Activated naive CD4-positive, alpha-beta T cell treated with anti-CD3 and anti-CD28 coated beads, Interleukin-2, amount 50 U/mL, for 16 hours (primary cell): Measurements from ENCODE around the gene DHRSX.
"Not testable (repeated sequence)": the region's sequence is repeated elsewhere in the genome, so short reads cannot be mapped to it uniquely, and the experiment has no call there.

Experiments
- DNase-seq: peaks from one replicate; pipeline ENCODE4 v3.0.0-alpha.2; 2020

The DHRSX gene

DNA sequence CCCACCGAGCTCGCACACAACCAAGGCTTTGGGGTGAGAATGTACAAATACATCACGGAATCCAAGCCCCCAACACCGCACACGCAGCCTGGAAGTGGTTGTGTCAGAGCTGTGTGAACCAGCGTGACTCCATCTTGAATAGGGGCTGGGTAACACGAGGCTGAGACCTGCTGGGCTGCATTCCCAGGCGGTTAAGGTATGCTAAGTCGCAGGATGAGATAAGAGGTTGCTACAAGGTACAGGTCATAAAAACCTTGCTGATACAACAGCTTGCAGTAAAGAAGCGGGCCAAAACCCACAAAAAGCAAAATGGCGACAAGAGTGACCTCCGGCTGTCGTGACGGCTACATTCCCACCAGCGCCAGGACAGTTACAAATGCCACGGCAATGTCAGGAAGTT is 258.4 kb downstream of the DHRSX start:
- no peak for DNase-seq

DNA sequence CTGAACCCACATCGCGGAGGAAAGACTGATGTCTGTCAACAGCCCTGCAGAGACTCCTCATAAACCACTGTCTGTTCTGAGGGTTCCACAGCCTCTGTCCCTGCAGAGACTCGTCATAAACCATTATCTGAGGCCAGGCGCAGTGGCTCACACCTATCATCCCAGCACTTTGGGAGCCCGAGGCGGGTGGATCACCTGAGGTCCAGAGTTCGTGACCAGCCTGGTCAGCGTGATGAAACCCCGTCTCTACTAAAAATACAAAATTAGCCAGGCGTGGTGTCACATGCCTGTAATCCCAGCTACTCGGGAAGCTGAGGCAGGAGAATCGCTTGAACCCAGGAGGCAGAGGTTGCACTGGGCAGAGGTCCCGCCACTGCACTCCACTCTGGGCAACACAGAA is 259.3 kb downstream of the DHRSX start:
- not testable (repeated sequence) for DNase-seq

- DNase-seq, result not testable (repeated sequence)
Measured at GRCh38 chrX:2240761-2241160, 260.0 kb downstream of the DHRSX start.

GRCh38 chrX:2237976-2238375 is 262.8 kb downstream of the DHRSX start:
- no peak for DNase-seq

DNA sequence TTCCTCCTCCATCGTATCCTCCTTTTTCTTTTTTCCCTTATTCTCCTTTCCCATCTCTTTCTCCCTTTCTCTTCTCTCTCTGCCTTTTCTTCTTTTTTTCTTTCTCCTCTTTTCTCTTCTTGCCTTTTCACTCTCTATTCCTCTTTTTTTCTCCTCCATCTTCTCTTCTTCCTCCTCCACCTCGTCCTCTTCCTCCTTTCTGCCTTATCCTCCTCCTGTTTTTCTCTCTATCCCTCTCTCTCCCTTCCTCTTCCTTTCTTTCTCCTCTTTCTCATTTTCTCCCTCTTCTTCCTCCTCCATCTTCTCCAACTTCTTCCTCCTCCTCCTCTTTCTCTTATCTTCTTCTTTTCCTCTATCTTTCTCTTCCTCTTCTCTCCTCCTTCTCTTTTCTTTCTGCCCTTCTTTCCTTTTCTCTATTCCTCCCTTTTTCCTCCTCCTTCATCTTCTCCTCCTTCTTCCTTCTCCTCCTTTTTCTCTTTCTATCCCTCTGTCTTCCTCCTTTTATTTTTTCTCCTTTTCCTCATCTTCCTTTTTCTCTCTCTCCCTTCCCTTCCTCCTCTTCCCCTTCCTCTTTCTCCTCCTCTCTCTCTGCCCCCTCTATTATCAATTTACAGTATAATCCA is 269.1 kb downstream of the DHRSX start:
- no peak for DNase-seq

GRCh38 chrX:2230457-2230856 is 270.3 kb downstream of the DHRSX start:
- no peak for DNase-seq

GRCh38 chrX:2228536-2228935 is 272.2 kb downstream of the DHRSX start:
- DNase-seq, result no peak

DNA sequence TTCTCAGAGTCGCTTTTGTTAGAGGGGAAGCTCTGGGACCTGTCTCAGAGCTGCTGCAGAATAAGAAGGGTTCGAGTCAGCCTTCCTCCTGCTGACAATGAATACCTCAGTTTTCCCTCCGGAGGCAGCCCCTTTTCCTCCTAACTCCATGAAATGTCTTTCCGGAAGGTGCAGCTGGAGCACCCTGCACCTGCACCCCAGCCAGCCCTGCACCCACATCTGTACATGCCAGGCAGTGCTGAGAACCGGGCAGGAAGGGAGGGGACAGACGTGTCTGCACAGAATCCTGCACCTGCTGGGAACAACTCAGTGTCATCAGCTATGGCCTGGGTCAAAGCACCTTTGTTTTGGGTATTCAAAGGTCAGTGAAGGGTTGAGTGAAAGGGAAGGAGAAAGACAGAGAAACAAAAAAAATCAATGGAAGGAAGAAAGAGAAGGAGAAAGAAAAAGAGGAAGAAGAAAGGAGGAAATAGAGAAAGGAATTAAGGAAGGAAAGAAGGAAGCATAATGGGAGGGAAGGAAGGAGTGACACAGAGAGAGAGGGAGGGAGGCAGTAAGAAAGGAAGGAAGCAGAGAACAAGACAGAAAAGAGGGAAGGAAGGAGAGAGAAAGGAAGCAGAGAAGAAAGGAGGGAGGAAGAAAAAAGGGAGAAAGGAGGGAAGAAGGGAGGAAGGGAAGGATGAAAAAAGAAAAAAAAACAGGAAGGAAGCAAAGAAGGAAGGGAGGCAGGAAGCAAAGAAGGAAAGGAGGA is 273.7 kb downstream of the DHRSX start:
- no peak for DNase-seq

- DNase-seq, result no peak
Measured at GRCh38 chrX:2226182-2226581, 274.6 kb downstream of the DHRSX start.

- DNase-seq, result no peak
Measured at GRCh38 chrX:2224597-2225235, 276.1 kb downstream of the DHRSX start.

DNA sequence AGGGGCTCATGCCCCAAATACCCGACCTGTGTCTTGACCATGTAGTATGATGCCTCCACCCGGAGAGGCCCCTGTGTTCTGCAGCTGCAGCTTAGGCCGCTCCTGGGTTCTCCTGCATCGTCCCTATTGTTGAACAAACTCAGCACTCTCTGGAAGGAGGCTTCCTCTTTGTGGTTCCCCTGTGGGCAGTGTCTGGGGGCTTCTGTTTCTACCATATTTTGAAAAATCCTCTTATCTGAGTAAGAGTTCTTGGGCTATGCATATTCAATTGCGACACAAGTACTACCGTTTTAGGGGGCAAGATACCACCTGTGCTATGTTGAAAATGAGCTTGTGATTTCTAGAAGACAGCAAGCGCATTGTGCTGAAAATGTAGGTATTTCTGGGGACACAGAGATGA is 276.6 kb downstream of the DHRSX start:
- no peak for DNase-seq

DNA sequence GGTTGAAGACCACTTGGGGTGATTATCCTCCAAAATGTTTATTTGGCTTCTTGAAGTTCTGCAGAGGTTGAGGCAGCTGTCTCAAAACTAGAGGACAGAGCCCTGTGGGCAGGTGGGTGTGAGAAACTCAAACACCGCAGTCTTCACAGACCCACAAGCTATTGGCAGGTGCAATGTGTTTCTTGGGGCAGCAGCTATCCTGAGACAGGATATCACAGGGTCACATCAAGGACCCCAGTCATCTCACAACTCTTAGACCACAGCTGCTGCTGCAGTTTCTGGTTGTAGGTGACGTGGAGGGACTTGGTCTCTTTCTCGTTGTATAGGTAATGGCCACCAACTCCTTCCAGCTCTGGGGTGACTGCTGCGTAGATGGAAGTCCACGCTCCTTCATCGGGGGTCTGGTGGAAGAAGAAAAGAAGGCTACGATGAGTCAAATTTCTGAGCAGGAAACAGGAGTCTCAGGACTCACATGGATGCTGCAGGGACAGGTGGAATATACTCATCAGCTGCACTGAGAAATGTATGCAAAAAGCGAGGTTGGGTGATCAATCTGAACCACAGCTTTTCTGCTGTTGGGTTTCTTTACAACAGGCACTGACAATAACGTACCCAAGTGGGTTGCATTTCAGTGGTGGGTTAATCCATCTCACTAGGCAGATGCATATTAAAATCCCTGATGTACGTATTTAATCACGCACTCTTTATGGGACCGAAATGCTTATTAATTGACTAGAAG is 279.8 kb downstream of the DHRSX start:
- DNase-seq, result no peak

- no peak for DNase-seq
Measured at GRCh38 chrX:2220296-2220695, 280.5 kb downstream of the DHRSX start.

DNA sequence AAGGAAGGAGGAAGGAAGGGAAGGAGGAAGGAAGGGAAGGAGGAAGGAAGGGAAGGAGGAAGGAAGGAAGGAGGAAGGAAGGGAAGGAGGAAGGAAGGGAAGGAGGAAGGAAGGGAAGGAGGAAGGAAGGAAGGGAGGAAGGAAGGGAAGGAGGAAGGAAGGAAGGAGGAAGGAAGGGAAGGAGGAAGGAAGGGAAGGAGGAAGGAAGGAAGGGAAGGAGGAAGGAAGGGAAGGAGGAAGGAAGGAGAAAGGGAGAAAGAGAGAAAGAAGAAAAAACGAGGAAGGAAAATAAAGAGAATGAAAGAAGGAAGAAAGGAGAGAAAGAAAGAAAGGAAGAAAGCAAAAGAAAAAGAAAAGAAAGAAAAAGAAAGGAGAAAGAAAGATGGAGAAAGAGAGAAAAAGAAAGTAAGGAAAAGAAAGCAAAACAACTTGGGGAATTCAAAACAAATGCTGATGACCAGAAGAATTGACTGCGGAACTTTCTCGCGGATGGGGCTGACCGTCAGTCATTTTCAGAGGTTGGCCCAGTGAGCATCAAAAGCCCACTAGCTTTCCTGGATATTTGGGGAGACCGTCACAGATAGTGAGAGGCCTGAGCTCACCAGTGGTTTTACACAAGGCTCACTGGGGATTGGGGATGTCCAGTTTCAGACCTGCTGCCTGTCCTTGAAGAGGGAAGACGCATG is 286.5 kb downstream of the DHRSX start:
- DNase-seq, result not testable (repeated sequence)

- DNase-seq, result not testable (repeated sequence)
Measured at GRCh38 chrX:2211667-2212066, 289.1 kb downstream of the DHRSX start.

GRCh38 chrX:2193273-2193592 is 307.5 kb downstream of the DHRSX start:
- DNase-seq, result no peak

DNA sequence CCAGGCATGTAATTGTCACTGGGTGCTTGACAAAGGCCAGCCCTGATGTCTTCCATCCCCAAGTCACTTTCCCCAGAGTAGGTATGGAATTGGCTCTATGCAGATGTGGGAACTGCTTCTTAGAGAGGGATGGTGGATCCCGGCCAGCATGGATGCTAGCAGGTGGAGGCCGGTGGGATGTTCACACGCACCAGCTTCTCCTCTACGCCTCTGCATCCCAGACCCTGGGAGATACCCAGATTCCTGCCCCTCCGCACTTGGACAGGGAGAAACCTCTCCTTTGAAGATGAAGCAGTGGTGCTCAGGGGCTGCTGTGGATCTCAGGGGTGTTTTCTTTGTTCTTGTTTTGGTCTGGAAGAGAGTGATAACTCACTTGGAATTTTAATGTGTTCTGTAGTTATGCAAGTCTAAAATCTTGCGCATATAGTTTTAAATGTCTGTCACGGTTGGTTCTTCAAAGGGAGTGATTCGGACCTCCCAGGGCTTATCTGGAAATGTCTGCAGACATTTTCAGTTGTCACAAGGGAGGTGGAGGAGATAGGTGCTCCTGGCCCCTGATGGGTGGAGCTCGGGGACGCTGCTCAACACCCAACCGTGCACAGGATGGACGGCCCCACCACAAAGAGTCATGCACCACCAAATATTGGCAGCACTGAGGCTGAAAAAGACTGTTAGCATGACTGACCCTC is 308.0 kb downstream of the DHRSX start:
- DNase-seq, result no peak

DNA sequence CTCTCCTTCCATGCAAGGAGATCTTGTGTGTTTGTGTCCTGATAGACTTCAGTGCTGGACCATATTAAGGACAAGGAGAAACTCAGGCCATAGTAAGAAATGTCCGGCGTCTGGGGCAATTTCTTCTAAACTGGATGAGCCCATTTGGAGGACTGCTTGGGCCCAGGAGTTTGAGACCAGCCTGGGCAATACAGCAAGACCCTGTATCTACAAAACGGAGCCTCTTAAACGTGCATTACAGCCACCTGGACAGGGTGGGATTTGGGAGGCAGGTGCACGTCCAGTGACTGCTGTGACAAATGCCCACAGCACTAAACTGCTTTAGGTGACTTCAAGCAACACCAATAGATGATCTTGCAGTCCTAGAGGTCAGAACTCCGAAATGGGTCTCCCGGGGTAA is 311.9 kb downstream of the DHRSX start:
- DNase-seq, result no peak

DNA sequence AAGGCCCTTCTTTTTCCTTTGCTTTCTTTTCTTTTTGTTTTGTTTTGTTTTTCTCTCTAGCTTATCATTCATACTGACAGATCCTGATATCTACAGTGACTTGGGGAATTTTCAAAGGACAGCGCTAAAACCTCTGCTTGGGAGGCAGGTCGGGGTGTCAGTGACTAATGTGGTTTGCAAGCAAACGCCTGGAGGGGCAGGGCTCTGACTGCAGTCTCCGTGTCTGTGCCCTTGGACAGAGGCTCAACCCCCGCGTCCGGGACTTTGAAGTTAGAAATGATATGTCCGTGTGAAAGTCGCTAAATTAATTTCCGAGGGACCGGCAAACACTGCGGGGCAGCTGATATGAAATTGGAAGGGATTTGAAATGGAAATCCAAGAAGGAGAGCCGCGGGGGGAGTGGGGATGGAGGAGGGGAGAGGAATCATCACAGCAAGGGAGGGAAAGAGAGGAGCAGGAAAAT is 312.4 kb downstream of the DHRSX start:
- DNase-seq, result no peak

- DNase-seq, result no peak
Measured at GRCh38 chrX:2187352-2188115, 313.2 kb downstream of the DHRSX start.

DNA sequence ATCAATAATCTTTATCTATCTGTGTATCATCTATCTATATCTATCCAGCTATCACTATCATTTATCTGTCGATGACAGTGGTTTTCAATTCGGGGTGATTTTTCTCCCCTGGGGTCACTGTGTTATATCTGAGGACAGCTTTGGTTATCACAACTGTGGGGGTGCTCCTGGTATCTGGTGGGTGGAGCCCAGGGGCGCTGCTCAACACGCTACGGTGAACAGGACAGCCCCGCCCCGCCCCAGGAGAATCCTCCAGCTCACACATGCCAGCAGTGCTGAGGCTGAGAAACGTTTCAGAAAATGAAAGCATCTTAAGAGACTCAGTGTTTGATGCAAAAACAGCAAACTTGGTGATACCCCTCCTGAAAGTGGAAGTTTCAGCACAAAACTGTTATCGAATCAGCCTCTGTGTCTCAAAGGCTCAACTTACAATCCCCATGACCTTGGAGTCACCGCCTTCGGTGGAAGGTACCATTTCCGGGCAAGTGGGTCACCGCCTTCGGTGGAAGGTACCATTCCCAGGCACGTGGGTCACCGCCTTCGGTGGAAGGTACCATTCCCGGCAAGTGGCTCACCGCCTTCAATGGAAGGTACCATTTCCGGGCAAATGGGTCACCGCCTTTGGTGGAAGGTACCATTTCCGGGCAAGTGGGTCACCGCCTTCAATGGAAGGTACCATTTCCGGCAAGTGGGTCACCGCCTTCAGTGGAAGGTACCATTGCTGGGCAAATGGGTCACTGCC is 315.3 kb downstream of the DHRSX start:
- DNase-seq, result no peak
